Fibroblast of pulmonary artery (primary cell): ENCODE measurements around the gene SDK1.

Source experiments
- DNase-seq: peaks from one replicate; pipeline ENCODE4 v3.0.0-alpha.2; 2010; ENCODE audit warnings: low read depth
- H3K4me3 ChIP-seq: replicated peaks from 2 replicates; pipeline ENCODE4 v1.5.1; 2011; ENCODE audit warnings: low read depth, mild to moderate bottlenecking, control low read depth, low read length, moderate library complexity
- CTCF ChIP-seq: IDR thresholded peaks from 2 replicates; pipeline ENCODE4 v1.5.1; 2011; ENCODE audit warnings: mild to moderate bottlenecking, control low read depth, low read length, inconsistent platforms; ENCODE audit errors: missing control alignments

The SDK1 gene

GRCh38 chr7:4017785-4018184 lies 716.7 kb downstream of the SDK1 start:
- H3K4me3 ChIP-seq, result no peak overlapping the region
- TF ChIP-seq CTCF, result no peak
- no peak for DNase-seq

- no peak overlapping the region for H3K4me3 ChIP-seq
- TF ChIP-seq CTCF, result no peak
- DNase-seq, result no peak
Measured at GRCh38 chr7:4018601-4019316, 717.7 kb downstream of the SDK1 start.

- TF ChIP-seq CTCF, result no peak
- no peak overlapping the region for H3K4me3 ChIP-seq
- DNase-seq, result no peak
Measured at GRCh38 chr7:4020086-4020485, 719.0 kb downstream of the SDK1 start.

GRCh38 chr7:4021413-4021812 lies 720.4 kb downstream of the SDK1 start:
- no peak for TF ChIP-seq CTCF
- no peak for DNase-seq
- H3K4me3 ChIP-seq, result no peak overlapping the region

GRCh38 chr7:4022265-4022664 lies 721.2 kb downstream of the SDK1 start:
- no peak for TF ChIP-seq CTCF
- H3K4me3 ChIP-seq, result no peak overlapping the region
- DNase-seq, result no peak

GRCh38 chr7:4023502-4023901 lies 722.5 kb downstream of the SDK1 start:
- DNase-seq, result no peak
- TF ChIP-seq CTCF, result no peak
- H3K4me3 ChIP-seq, result no peak overlapping the region

GRCh38 chr7:4024133-4024532 lies 723.1 kb downstream of the SDK1 start:
- no peak overlapping the region for H3K4me3 ChIP-seq
- no peak for DNase-seq
- TF ChIP-seq CTCF, result no peak
